ENCODE results near the gene CIC.

The CIC gene

GRCh38 chr19:42268704-42269477, at the start of gene CIC:
TSS of gene CIC (plus strand) at chr19:42269252. CDS start at chr19:42271784, 2,532 bp downstream.
- DNase-seq (ENCODE audit: low spot score): peak; percentile 97

DNA sequence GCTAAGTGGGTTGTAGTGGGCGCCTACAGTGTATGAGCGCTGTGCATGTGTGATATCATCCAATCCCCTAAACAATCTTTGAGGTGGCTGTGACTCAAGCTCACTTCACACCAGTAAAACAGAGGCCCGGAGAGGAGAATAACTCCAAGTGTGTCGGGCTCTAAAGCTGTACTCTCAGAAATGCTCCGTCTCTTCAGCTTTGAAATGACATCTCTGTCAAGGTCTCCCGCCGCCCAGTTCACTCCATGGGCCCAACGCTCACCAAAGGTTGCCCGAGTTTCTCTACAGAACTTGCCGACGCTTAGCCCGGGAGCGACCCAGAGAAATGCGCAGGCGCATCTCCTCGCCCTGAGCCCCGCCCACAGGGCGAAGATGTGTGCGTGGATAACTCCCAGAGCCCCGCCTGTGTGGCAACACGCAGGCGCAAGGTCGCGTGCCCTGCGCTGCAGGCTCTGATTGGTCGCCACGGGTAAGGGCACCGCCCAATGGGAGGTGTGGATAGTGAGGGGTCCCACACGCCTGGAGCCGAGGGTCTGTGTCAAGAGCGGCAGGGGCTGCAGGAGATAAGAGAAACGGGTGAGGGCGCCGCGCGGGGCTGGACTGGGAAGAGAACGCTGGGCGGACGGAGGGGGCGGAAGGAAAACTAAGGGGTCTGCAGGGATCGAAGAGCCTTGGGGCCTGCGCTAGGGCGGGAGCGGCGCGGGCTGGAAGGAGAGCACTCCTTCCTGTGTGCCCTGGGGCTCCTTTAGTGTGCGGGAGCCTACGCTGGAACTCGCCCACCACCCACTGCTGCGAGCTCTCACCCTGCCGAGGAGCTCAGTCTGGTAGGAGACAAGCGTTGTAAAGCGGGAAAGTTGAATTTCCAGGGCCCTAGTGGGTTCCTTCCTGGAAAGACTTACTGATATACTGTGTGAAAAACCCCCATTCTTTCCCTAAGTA, 49.0 kb upstream of the CIC start, which contains the start of gene ZNF526:
ZNF526 (plus strand) TSS at position 501 of the 939 bp plus-strand sequence. CDS start 4,092 bp downstream, outside the sequence.
- DNase-seq (ENCODE audit: low spot score): peak; percentile 100

GRCh38 chr19:42220751-42221097, 48.3 kb upstream of the CIC start:
- DNase-seq (ENCODE audit: low spot score): no peak

- DNase-seq (ENCODE audit: low spot score): no peak
These were observed 43.9 kb upstream of the CIC start for GRCh38 chr19:42224940-42225717.

DNA sequence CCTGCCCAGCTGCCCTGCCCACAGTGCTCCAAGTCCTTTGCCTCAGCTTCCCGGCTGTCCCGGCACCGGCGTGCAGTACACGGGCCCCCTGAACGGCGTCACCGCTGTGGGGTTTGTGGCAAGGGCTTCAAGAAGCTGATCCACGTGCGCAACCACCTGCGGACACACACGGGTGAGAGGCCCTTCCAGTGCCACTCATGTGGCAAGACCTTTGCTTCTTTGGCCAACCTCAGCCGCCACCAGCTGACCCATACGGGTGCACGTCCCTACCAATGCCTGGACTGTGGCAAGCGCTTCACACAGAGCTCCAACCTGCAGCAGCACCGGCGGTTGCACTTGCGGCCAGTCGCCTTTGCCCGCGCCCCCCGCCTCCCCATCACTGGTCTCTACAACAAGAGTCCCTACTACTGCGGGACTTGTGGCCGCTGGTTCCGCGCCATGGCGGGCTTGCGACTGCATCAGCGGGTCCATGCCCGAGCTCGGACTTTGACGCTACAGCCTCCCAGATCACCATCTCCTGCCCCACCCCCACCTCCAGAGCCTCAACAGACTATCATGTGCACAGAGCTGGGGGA, 43.2 kb upstream of the CIC start:
- no peak for DNase-seq (ENCODE audit: low spot score)

- peak; percentile 61 for DNase-seq (ENCODE audit: low spot score)
These were observed 42.2 kb upstream of the CIC start for GRCh38 chr19:42226886-42227285.

DNA sequence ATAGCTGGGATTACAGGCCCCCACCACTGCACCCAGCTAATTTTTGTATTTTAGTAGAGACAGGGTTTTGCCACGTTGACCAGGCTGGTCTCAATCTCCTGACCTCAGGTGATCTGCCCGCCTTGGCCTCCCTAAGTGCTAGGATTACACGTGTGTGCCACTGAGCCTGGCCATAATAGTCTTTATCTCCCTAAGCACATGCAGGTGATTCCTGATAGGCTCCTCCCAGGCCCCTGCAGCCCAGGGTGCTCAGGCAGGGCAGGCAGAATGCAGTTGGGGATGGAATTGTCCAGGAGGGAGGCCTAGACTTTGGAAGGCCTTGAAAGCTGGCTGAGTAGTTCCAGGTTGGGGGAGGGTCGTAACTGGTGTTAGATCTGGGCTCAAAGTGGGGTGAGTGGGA, 40.4 kb upstream of the CIC start:
- no peak for DNase-seq (ENCODE audit: low spot score)

- no peak for DNase-seq (ENCODE audit: low spot score)
These were observed 39.7 kb upstream of the CIC start for GRCh38 chr19:42229301-42229854.

DNA sequence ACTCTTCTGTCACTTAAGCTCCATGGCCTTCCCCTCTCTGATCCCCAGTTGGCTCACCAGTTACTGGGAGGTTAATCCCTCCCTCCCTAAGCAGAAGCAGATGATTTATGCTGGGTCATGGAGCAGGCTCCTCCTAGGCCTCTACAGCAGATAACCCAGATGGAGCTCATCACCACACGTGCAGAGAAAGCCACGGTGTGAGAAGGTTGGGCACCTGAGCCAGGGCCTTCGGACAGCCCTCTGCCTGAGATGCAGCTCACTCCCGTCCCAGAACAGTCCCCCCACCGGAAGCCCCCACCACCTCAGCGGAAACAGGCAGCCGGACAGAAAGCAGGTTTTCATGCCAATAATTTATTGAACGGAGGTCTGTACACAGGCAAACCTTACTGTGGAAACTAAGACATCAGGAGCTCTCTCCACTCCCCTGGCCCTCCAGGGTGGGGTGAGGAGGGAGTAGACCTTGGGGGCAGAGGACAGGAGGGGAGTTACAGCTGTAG, 39.1 kb upstream of the CIC start:
- DNase-seq (ENCODE audit: low spot score): peak; percentile 48

- DNase-seq (ENCODE audit: low spot score): no peak
These were observed 38.5 kb upstream of the CIC start for GRCh38 chr19:42230571-42230970.

- DNase-seq (ENCODE audit: low spot score): no peak
These were observed 36.6 kb upstream of the CIC start for GRCh38 chr19:42232435-42232834.

DNA sequence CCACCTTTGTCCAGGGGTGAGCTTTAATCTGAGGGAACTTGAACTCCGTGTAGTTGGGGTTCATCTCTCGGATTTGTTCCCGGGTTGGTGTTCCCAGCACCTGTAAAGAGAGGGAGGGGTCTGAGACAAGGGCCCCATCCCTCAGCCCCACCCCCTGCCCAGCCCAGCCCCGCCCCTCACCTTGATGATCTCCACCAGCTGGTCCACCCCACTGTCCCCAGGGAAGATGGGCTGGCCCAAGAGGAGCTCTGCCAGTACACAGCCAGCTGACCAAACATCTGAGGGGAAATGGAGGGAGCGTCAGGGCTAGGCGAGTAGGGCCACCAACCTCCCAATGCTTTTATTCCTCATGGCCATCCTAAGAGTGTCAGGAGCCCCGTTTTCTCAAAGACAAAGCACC, 35.9 kb upstream of the CIC start:
- DNase-seq (ENCODE audit: low spot score): no peak

GRCh38 chr19:42233678-42234292, 35.3 kb upstream of the CIC start:
- no peak for DNase-seq (ENCODE audit: low spot score)

GRCh38 chr19:42234364-42234763, 34.7 kb upstream of the CIC start:
- DNase-seq (ENCODE audit: low spot score): no peak

- DNase-seq (ENCODE audit: low spot score): no peak
These were observed 33.9 kb upstream of the CIC start for GRCh38 chr19:42235181-42235580.

DNA sequence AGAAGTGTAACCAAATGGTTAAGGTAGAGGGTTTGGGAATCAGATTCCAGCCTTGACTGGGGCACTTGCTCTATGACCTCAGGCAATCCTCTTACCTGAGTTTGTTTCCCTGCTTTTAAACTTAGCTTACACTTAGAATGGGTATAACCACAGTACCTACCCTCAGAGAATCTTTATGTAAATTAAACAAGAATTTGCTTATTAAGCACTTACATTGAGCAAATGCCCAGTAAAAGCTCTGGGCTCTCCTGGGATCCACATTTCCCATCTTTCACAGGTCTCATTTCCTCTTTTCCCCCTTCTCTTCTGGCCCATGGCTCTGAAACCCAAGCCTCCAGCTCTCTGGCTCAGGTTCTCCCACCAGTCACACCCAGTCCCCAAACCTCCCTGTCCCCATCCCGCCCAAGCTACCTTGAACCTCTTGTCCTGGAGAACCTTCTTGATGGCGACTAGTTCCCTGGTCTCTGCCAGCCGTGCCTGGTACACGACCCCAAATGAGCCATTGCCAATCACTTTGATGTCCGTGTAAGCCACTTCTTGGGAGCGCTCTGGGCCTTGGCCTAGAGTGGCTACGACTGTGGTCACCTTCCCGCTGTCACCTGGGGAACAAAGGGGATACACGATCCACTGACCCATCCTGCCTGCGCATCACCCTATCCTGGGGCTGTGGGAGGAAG, 29.4 kb upstream of the CIC start:
- DNase-seq (ENCODE audit: low spot score): no peak

- no peak for DNase-seq (ENCODE audit: low spot score)
These were observed 27.8 kb upstream of the CIC start for GRCh38 chr19:42241279-42241678.

- no peak for DNase-seq (ENCODE audit: low spot score)
These were observed 27.0 kb upstream of the CIC start for GRCh38 chr19:42242069-42242511.

DNA sequence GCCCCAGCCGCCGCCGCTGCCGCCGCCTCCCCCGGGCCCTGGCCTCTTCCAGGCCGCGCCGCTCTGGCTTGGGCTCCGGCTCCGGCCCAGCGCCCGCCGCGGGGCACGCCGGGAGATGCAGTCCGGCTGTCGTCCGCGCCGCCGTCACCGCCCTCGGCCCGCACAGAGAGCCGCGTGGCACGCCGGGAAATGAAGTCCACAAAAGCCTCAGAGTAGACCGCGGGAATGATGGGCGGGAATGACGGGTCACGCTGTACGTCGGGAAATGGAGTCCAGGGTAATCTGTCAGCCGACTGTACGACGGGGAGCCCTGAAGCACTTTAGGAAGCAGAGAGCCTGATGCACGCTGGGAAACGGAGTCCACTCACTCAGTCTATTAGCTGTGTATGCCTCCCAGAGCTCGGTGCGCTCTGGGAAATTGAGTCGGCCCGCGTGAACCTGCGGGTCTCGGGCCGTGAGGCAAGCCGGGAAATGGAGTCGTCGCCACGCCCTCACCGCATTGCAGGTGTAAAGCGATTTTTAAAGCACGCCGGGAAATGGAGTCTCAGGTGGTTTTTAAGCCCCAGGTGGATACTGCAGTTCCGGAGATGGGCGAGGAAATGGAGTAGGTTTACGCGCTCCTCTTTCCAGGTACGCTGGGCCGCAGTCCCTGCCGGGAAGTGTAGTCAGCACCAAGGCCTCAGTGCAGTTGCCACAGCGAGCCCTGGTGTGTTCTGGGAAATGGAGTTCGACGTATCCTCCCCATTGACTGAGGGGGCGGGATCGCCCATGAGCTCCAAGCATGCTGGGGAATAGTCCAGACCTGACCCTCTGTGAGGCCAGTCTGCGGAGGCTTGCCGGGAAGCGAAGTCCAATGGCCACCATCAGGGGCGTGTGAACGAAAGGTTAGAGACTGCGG, 26.3 kb upstream of the CIC start, which contains the start of gene GSK3A:
GSK3A (minus strand) TSS at position 91 of the 898 bp plus-strand sequence. CDS start 137 bp downstream, outside the sequence.
- peak; percentile 94 for DNase-seq (ENCODE audit: low spot score)
